Activated CD8-positive, alpha-beta T cell treated with anti-CD3 and anti-CD28 coated beads for 36 hours (primary cell): ENCODE data around the gene PARVB. TPM values are rescaled to one million over a fixed set of nuclear protein-coding genes. Genes with fewer than 3 reads are reported as not detected.

Experiments used
- ATAC-seq: fragments of 200-7000 bp; cut with Tn5 transposase; one replicate; pipeline ENCODE4 v1.10.0; 2021; ENCODE audit warnings: mild to moderate bottlenecking, moderate library complexity
- CTCF ChIA-PET: fragments of 350-600 bp; sonication (Branson Sonifier 250); formaldehyde crosslinking; loops from one replicate; lab custom pipeline; 2021; ENCODE audit warnings: antibody characterized with exemption; lab: Charles Lee
- POLR2A ChIA-PET: fragments of 350-600 bp; sonication (Branson Sonifier 250); formaldehyde crosslinking; loops from one replicate; lab custom pipeline; 2021; ENCODE audit warnings: antibody characterized with exemption; lab: Charles Lee
- DNase-seq: peaks from one replicate; pipeline ENCODE4 v3.0.0-alpha.2; 2020
- H3K27ac Mint-ChIP-seq: one replicate; pipeline ENCODE4 v1.8.0; 2021; ENCODE audit warnings: mild to moderate bottlenecking, mixed read lengths
- H3K27me3 Mint-ChIP-seq: one replicate; pipeline ENCODE4 v1.8.0; 2021; ENCODE audit warnings: mixed read lengths
- H3K36me3 Mint-ChIP-seq: one replicate; pipeline ENCODE4 v1.8.0; 2021; ENCODE audit warnings: low read depth, mixed read lengths
- H3K4me1 Mint-ChIP-seq: one replicate; pipeline ENCODE4 v1.8.0; 2021; ENCODE audit warnings: low read depth, mixed read lengths
- H3K4me3 Mint-ChIP-seq: one replicate; pipeline ENCODE4 v1.8.0; 2021; ENCODE audit warnings: mild to moderate bottlenecking, moderate library complexity, mixed read lengths
- H3K9me3 Mint-ChIP-seq: one replicate; pipeline ENCODE4 v1.8.0; 2021; ENCODE audit warnings: mixed read lengths
- intact Hi-C: fragments of 100-400 bp; cut with micrococcal nuclease; formaldehyde crosslinking; loops from one replicate; pipeline ENCODE4 v1.10.0; 2022
- total RNA-seq, 2 experiments: library from RNA; stranded (reverse); gene quantifications; one replicate each; pipeline ENCODE4 v1.2.3, GENCODE V29; 2021
- TF ChIP-seq, protein P1 (sequence below): fragments of 200-600 bp; IDR thresholded peaks from one replicate; pipeline ENCODE4 v1.8.0; 2022; ENCODE audit warnings: antibody characterized with exemption, mild to moderate bottlenecking

PARVB gene
- total RNA-seq, 2 experiments from 2014 or later, result 71.0 to 73.1 TPM

DNA sequence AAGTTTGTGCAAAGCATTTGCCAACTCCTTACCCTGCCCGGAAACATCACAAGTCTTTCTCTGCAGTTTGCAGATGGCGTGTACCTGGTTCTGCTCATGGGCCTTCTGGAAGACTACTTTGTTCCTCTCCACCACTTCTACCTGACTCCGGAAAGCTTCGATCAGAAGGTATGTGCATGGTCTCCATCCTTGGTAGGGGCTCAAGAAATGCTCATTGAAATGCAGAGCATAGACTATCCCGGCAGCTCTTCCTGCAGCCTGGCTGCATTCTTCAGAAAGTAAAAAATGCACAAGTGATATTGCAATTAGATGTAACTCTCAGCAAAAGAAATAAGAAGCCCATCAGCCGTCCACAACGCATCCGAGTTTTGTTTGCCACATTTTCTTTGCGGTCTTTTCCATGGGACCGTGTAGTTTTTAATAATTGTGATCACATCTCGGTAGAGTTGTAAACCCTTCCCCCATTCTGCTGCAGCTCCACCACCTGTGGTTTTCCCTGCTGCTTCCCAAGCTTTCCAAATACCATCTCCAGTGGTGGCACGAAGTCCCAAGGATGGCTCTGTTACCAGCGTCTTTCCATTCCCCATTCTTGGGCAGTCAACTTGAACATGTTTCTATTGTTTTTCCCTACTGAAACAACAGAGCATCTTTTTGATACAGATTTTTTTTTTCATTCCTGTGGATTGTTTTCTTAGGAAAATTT, 134.0 kb downstream of the PARVB start:
- ChIA-PET POLR2A (no interaction called here), CTCF (no interaction called here)
- H3K27ac Mint-ChIP-seq, result no peak overlapping the region
- no peak for DNase-seq
- no peaks in the 10 kb centered on the region for H3K4me1 Mint-ChIP-seq
- ATAC-seq, result no peak
- intact Hi-C loops, result no loop called here
- no peak overlapping the region for H3K4me3 Mint-ChIP-seq
- H3K27me3 Mint-ChIP-seq, result no peaks in the 10 kb centered on the region
- H3K36me3 Mint-ChIP-seq, result no peaks in the 10 kb centered on the region
- TF ChIP-seq, protein P1, sequence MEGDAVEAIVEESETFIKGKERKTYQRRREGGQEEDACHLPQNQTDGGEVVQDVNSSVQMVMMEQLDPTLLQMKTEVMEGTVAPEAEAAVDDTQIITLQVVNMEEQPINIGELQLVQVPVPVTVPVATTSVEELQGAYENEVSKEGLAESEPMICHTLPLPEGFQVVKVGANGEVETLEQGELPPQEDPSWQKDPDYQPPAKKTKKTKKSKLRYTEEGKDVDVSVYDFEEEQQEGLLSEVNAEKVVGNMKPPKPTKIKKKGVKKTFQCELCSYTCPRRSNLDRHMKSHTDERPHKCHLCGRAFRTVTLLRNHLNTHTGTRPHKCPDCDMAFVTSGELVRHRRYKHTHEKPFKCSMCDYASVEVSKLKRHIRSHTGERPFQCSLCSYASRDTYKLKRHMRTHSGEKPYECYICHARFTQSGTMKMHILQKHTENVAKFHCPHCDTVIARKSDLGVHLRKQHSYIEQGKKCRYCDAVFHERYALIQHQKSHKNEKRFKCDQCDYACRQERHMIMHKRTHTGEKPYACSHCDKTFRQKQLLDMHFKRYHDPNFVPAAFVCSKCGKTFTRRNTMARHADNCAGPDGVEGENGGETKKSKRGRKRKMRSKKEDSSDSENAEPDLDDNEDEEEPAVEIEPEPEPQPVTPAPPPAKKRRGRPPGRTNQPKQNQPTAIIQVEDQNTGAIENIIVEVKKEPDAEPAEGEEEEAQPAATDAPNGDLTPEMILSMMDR, result no peak
- no peaks in the 10 kb centered on the region for H3K9me3 Mint-ChIP-seq

- H3K36me3 Mint-ChIP-seq, result no peaks in the 10 kb centered on the region
- H3K27me3 Mint-ChIP-seq, result no peaks in the 10 kb centered on the region
- no peak overlapping the region for H3K4me3 Mint-ChIP-seq
- TF ChIP-seq, protein P1, result no peak
- POLR2A ChIA-PET, result no interaction called here
- intact Hi-C loops, result no loop called here
- DNase-seq (no peak), ATAC-seq (no peak)
- CTCF ChIA-PET, result no interaction called here
- no peak overlapping the region for H3K27ac Mint-ChIP-seq
- H3K4me1 Mint-ChIP-seq, result no peaks in the 10 kb centered on the region
- H3K9me3 Mint-ChIP-seq, result no peaks in the 10 kb centered on the region
These were observed 134.7 kb downstream of the PARVB start for GRCh38 chr22:44158816-44159215.

- ATAC-seq (no peak), DNase-seq (no peak)
- TF ChIP-seq, protein P1, result no peak
- no peaks in the 10 kb centered on the region for H3K27me3 Mint-ChIP-seq
- POLR2A ChIA-PET, result no interaction called here
- H3K4me3 Mint-ChIP-seq, result no peak overlapping the region
- CTCF ChIA-PET, result no interaction called here
- no peaks in the 10 kb centered on the region for H3K36me3 Mint-ChIP-seq
- H3K9me3 Mint-ChIP-seq, result no peaks in the 10 kb centered on the region
- intact Hi-C loops, result no loop called here
- no peak overlapping the region for H3K27ac Mint-ChIP-seq
- H3K4me1 Mint-ChIP-seq, result no peaks in the 10 kb centered on the region
These were observed 135.1 kb downstream of the PARVB start for GRCh38 chr22:44159221-44159620.

DNA sequence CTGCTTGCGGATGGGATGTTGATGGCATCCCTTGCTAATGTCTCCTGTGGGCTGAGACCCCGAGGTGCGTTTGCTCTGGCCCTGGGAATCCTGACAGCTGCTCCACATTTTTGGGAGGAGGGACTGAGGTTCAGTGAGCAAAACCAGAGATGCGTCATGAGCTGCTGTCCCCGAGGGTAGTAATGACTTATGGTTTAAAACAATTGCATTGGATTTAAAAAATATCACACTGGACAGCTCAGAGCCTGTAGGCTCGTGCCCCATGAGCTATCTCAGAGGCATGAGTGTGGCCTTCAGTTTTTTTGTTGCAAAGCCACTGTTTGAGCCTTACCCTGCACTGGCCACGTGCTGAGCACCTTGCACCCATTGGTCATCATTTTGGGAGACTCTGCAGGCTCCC, 135.7 kb downstream of the PARVB start:
- Mint-ChIP-seq H3K4me1 (no peaks in the 10 kb centered on the region), H3K9me3 (no peaks in the 10 kb centered on the region), H3K27ac (no peak overlapping the region), H3K36me3 (no peaks in the 10 kb centered on the region), H3K27me3 (no peaks in the 10 kb centered on the region), H3K4me3 (no peak overlapping the region)
- intact Hi-C loops, result no loop called here
- ATAC-seq (no peak), DNase-seq (no peak)
- CTCF ChIA-PET, result no interaction called here
- TF ChIP-seq, protein P1, result no peak
- POLR2A ChIA-PET, result no interaction called here

GRCh38 chr22:44160421-44160820, 136.3 kb downstream of the PARVB start:
- ChIA-PET CTCF (no interaction called here), POLR2A (no interaction called here)
- no peaks in the 10 kb centered on the region for H3K27me3 Mint-ChIP-seq
- no peak overlapping the region for H3K4me3 Mint-ChIP-seq
- H3K36me3 Mint-ChIP-seq, result no peaks in the 10 kb centered on the region
- intact Hi-C loops, result no loop called here
- H3K4me1 Mint-ChIP-seq, result no peaks in the 10 kb centered on the region
- TF ChIP-seq, protein P1, result no peak
- DNase-seq (no peak), ATAC-seq (no peak)
- no peak overlapping the region for H3K27ac Mint-ChIP-seq
- no peaks in the 10 kb centered on the region for H3K9me3 Mint-ChIP-seq
